Neural cell (in vitro differentiated cells): ENCODE data around the gene MRPS10.

Experiments used
- EP300 ChIP-seq: fragments of 450-650 bp; conservative IDR thresholded peaks from 2 replicates; pipeline ENCODE4 v1.6.1; 2014; ENCODE audit warnings: antibody characterized with exemption, mild to moderate bottlenecking, moderate library complexity; ENCODE audit not compliant: poor library complexity, severe bottlenecking
- EZH2 ChIP-seq: fragments of 200-600, 300-800 bp; shearing (Covaris generic), sonication (generic); IDR thresholded peaks from 2 replicates; pipeline ENCODE4 v1.6.1; 2014; ENCODE audit warnings: antibody characterized with exemption, low read length, borderline replicate concordance, mild to moderate bottlenecking; ENCODE audit not compliant: insufficient read depth, poor library complexity, severe bottlenecking
- MXI1 ChIP-seq: fragments of 450-650 bp; conservative IDR thresholded peaks from 2 replicates; pipeline ENCODE4 v1.6.1; 2014; ENCODE audit warnings: antibody characterized with exemption, mild to moderate bottlenecking; ENCODE audit not compliant: poor library complexity, severe bottlenecking
- POLR2AphosphoS5 ChIP-seq: IDR thresholded peaks from 2 replicates; pipeline ENCODE4 v1.6.1; 2012
- RAD21 ChIP-seq: fragments of 450-650 bp; conservative IDR thresholded peaks from 2 replicates; pipeline ENCODE4 v1.6.1; 2014; ENCODE audit warnings: antibody characterized with exemption, mild to moderate bottlenecking, moderate library complexity
- SMC3 ChIP-seq: fragments of 450-650 bp; conservative IDR thresholded peaks from 2 replicates; pipeline ENCODE4 v1.6.1; 2014; ENCODE audit warnings: antibody characterized with exemption, mild to moderate bottlenecking, moderate library complexity; ENCODE audit not compliant: poor library complexity
- TAF1 ChIP-seq: IDR thresholded peaks from 2 replicates; pipeline ENCODE4 v1.6.1; 2012; ENCODE audit warnings: low read depth
- TF ChIP-seq, protein P1 (sequence below): fragments of 450-650 bp; IDR thresholded peaks from 2 replicates; pipeline ENCODE4 v1.5.1; 2014; ENCODE audit warnings: antibody characterized with exemption, mild to moderate bottlenecking, moderate library complexity; ENCODE audit not compliant: poor library complexity, severe bottlenecking
- TF ChIP-seq, protein P2 (sequence below): IDR thresholded peaks from 2 replicates; pipeline ENCODE4 v1.6.1; 2012; ENCODE audit warnings: borderline replicate concordance

DNA sequence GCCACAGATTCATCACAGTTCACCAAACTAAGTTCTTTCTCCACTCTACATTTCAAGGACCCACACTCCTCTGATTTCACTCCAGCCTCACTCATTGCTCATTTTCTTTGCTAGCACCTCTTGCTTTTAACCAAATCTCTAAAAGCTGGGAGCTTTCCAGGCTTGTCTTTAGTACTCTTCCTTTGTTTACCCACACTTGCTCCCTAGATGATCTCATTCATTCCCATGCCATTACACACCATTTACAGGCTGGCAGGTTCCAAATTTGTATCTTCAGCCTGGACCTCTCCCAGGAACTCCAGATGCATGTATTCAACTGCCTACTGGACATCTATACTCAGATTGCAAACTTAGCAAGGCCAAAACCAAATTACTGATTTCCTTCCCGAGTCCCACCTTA lies 17.6 kb downstream of the MRPS10 start:
- TF ChIP-seq MXI1 (no peak), POLR2AphosphoS5 (no peak), TAF1 (no peak), EP300 (no peak), EZH2 (no peak), SMC3 (no peak), RAD21 (no peak)
- TF ChIP-seq, protein P1, sequence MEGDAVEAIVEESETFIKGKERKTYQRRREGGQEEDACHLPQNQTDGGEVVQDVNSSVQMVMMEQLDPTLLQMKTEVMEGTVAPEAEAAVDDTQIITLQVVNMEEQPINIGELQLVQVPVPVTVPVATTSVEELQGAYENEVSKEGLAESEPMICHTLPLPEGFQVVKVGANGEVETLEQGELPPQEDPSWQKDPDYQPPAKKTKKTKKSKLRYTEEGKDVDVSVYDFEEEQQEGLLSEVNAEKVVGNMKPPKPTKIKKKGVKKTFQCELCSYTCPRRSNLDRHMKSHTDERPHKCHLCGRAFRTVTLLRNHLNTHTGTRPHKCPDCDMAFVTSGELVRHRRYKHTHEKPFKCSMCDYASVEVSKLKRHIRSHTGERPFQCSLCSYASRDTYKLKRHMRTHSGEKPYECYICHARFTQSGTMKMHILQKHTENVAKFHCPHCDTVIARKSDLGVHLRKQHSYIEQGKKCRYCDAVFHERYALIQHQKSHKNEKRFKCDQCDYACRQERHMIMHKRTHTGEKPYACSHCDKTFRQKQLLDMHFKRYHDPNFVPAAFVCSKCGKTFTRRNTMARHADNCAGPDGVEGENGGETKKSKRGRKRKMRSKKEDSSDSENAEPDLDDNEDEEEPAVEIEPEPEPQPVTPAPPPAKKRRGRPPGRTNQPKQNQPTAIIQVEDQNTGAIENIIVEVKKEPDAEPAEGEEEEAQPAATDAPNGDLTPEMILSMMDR, result no peak
- TF ChIP-seq, protein P2, sequence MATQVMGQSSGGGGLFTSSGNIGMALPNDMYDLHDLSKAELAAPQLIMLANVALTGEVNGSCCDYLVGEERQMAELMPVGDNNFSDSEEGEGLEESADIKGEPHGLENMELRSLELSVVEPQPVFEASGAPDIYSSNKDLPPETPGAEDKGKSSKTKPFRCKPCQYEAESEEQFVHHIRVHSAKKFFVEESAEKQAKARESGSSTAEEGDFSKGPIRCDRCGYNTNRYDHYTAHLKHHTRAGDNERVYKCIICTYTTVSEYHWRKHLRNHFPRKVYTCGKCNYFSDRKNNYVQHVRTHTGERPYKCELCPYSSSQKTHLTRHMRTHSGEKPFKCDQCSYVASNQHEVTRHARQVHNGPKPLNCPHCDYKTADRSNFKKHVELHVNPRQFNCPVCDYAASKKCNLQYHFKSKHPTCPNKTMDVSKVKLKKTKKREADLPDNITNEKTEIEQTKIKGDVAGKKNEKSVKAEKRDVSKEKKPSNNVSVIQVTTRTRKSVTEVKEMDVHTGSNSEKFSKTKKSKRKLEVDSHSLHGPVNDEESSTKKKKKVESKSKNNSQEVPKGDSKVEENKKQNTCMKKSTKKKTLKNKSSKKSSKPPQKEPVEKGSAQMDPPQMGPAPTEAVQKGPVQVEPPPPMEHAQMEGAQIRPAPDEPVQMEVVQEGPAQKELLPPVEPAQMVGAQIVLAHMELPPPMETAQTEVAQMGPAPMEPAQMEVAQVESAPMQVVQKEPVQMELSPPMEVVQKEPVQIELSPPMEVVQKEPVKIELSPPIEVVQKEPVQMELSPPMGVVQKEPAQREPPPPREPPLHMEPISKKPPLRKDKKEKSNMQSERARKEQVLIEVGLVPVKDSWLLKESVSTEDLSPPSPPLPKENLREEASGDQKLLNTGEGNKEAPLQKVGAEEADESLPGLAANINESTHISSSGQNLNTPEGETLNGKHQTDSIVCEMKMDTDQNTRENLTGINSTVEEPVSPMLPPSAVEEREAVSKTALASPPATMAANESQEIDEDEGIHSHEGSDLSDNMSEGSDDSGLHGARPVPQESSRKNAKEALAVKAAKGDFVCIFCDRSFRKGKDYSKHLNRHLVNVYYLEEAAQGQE, result no peak
